ENCODE measurements around the gene CLRN2. TPM values are rescaled to one million over a fixed set of nuclear protein-coding genes. Genes with fewer than 3 reads are reported as not detected.
A peak's percentile ranks its signal among the peaks of the same experiment; 100 is the strongest.

CLRN2 gene
- total and polyA plus RNA-seq, 4 donors: 0.19 TPM; not detected in 3

GRCh38 chr4:17480955-17481354, 34.0 kb upstream of the CLRN2 start:
- Histone ChIP-seq H3K4me3 (ENCODE audit: low read depth in 1 of 3, low read length in 3 of 3) (no peak overlapping the region), H3K9me3 (ENCODE audit: control insufficient read depth in 4 of 4, low read length in 3 of 4) (peaks cover 0 to 3% (median 0%) of the 10 kb centered on the region in 4 donors), H3K27ac (ENCODE audit: low read depth in 1 of 2, low read length in 2 of 2) (no peak overlapping the region), H3K27me3 (ENCODE audit: control insufficient read depth in 4 of 4, insufficient read depth in 4 of 4, low read length in 3 of 4) (no peaks in the 10 kb centered on the region), H3K9ac (ENCODE audit: low read depth in 1 of 2, low read length in 2 of 2) (no peak overlapping the region), H3K36me3 (ENCODE audit: control insufficient read depth in 4 of 4, insufficient read depth in 3 of 4, low read depth in 1 of 4, low read length in 3 of 4) (peaks cover 4 to 14% (median 7%) of the 10 kb centered on the region in 4 donors), H3K4me1 (ENCODE audit: control insufficient read depth in 4 of 4, insufficient read depth in 4 of 4, low read length in 3 of 4) (no peaks in the 10 kb centered on the region)
- no peak for DNase-seq (ENCODE audit: low spot score)
- WGBS: 51% methylated on average over 2 of the region's 2 CpGs
- no peak for TF ChIP-seq FOXA2 (IDR thresholded peaks at IDR 0.05)
- TF ChIP-seq FOXA1 (IDR thresholded peaks at IDR 0.05): no peak
- no peak for TF ChIP-seq RXRA (IDR thresholded peaks at IDR 0.05)
- no peak for TF ChIP-seq MAX (IDR thresholded peaks at IDR 0.05)
- TF ChIP-seq ATF3 (IDR thresholded peaks at IDR 0.05): no peak
- no peak for TF ChIP-seq CTCF (IDR thresholded peaks at IDR 0.05; ENCODE audit: low read depth, low read length, missing input control)
- no peak for TF ChIP-seq YY1 (IDR thresholded peaks at IDR 0.05)
- no peak for TF ChIP-seq RAD21 (IDR thresholded peaks at IDR 0.05)

- Histone ChIP-seq H3K4me3 (ENCODE audit: low read depth in 1 of 3, low read length in 3 of 3) (no peak overlapping the region), H3K27me3 (ENCODE audit: control insufficient read depth in 4 of 4, insufficient read depth in 4 of 4, low read length in 3 of 4) (no peaks in the 10 kb centered on the region), H3K9me3 (ENCODE audit: control insufficient read depth in 4 of 4, low read length in 3 of 4) (peaks cover 0 to 3% (median 0%) of the 10 kb centered on the region in 4 donors), H3K9ac (ENCODE audit: low read depth in 1 of 2, low read length in 2 of 2) (no peak overlapping the region), H3K36me3 (ENCODE audit: control insufficient read depth in 4 of 4, insufficient read depth in 3 of 4, low read depth in 1 of 4, low read length in 3 of 4) (peaks cover 10 to 24% (median 15%) of the 10 kb centered on the region in 4 donors), H3K4me1 (ENCODE audit: control insufficient read depth in 4 of 4, insufficient read depth in 4 of 4, low read length in 3 of 4) (no peaks in the 10 kb centered on the region), H3K27ac (ENCODE audit: low read depth in 1 of 2, low read length in 2 of 2) (no peak overlapping the region)
- DNase-seq (ENCODE audit: low spot score): no peak
- 93% methylated on average over 2 of the region's 2 CpGs for WGBS
- TF ChIP-seq MAX (IDR thresholded peaks at IDR 0.05) (no peak), NR2F2 (IDR thresholded peaks at IDR 0.05) (no peak), ZBTB33 (IDR thresholded peaks at IDR 0.05) (no peak)
Observed at GRCh38 chr4:17482716-17483115, 32.2 kb upstream of the CLRN2 start.

- H3K4me3 ChIP-seq (ENCODE audit: low read depth in 1 of 3, low read length in 3 of 3): no peak overlapping the region
- TF ChIP-seq RAD21 (IDR thresholded peaks at IDR 0.05): no peak
- no peak for TF ChIP-seq ATF3 (IDR thresholded peaks at IDR 0.05)
- TF ChIP-seq YY1 (IDR thresholded peaks at IDR 0.05): no peak
- no peak for TF ChIP-seq GABPA (IDR thresholded peaks at IDR 0.05 in 1 of 2, conservative IDR thresholded peaks at IDR 0.05 in 1 of 2)
- no peak for TF ChIP-seq HNF4G (IDR thresholded peaks at IDR 0.05)
- peaks cover 21 to 47% (median 36%) of the 10 kb centered on the region in 4 donors for H3K4me1 ChIP-seq (ENCODE audit: control insufficient read depth in 4 of 4, insufficient read depth in 4 of 4, low read length in 3 of 4)
- no peak overlapping the region for H3K9ac ChIP-seq (ENCODE audit: low read depth in 1 of 2, low read length in 2 of 2)
- WGBS: 91% methylated on average over 5 of the region's 5 CpGs
- no peak for DNase-seq (ENCODE audit: low spot score)
- H3K27me3 ChIP-seq (ENCODE audit: control insufficient read depth in 4 of 4, insufficient read depth in 4 of 4, low read length in 3 of 4): no peaks in the 10 kb centered on the region
- peaks cover 11 to 24% (median 23%) of the 10 kb centered on the region in 4 donors for H3K36me3 ChIP-seq (ENCODE audit: control insufficient read depth in 4 of 4, insufficient read depth in 3 of 4, low read depth in 1 of 4, low read length in 3 of 4)
- peak overlapping the region in 1 of 2 donors; percentile 52 for H3K27ac ChIP-seq (ENCODE audit: low read depth in 1 of 2, low read length in 2 of 2)
- H3K9me3 ChIP-seq (ENCODE audit: control insufficient read depth in 4 of 4, low read length in 3 of 4): no peaks in the 10 kb centered on the region
Observed at GRCh38 chr4:17489123-17489522, 25.8 kb upstream of the CLRN2 start.

Data from liver (tissue), 9 donors.